Measurements from ENCODE around the gene STX18. TPM values are rescaled to one million over a fixed set of nuclear protein-coding genes. Genes with fewer than 3 reads are reported as not detected.

The STX18 gene
- total and polyA plus RNA-seq, 2 of the 13 experiments (the other 11 are each of a cell fraction or from before 2014, with no cell fraction given), result 23.9 to 37.1 TPM

GRCh38 chr4:4541661-4542570, at the start of gene STX18 (continued):
- TF ChIP-seq ZNF639 (CRISPR knock-in tag; conservative IDR thresholded peaks at IDR 0.05), result peak; percentile 97
- TF ChIP-seq ZNF17 (CRISPR knock-in tag; IDR thresholded peaks at IDR 0.05), result no peak
- TF ChIP-seq USF2 (IDR thresholded peaks at IDR 0.05; ENCODE audit: low read depth, low read length), result no peak
- TF ChIP-seq USF2 (CRISPR knock-in tag; IDR thresholded peaks at IDR 0.05; ENCODE audit: borderline replicate concordance), result peak; percentile 35; the same call in 1 of the 2 replicates
- peak; percentile 77; the same call in 1 of the 2 replicates for TF ChIP-seq NAIF1 (CRISPR knock-in tag; IDR thresholded peaks at IDR 0.05; ENCODE audit: borderline replicate concordance)
- peak; percentile 70 to 87 for TF ChIP-seq NR2F1 (CRISPR knock-in tag; IDR thresholded peaks at IDR 0.05)
- peak; percentile 84 for TF ChIP-seq SIN3A (IDR thresholded peaks at IDR 0.05; ENCODE audit: borderline replicate concordance, low read depth, low read length)
- TF ChIP-seq CBFB (CRISPR knock-in tag; IDR thresholded peaks at IDR 0.05), result peak; percentile 98
- peak; percentile 98 for TF ChIP-seq TAF15 (IDR thresholded peaks at IDR 0.05; ENCODE audit: low read depth, low read length, poor library complexity, severe bottlenecking)
- TF ChIP-seq ZBTB40 (IDR thresholded peaks at IDR 0.05), result peak; percentile 71
- peak; percentile 96 for TF ChIP-seq ZBTB40 (CRISPR knock-in tag; IDR thresholded peaks at IDR 0.05)
- TF ChIP-seq CENPT (CRISPR knock-in tag; IDR thresholded peaks at IDR 0.05; ENCODE audit: low read depth), result peak; percentile 94
- TF ChIP-seq MLLT10 (CRISPR knock-in tag; IDR thresholded peaks at IDR 0.05), result no peak
- TF ChIP-seq GTF3A (CRISPR knock-in tag; conservative IDR thresholded peaks at IDR 0.05), result peak; percentile 94

All from HepG2 (cell line).